Left ventricle myocardium superior (tissue), 1 donor: Measurements from ENCODE around the gene ATG10. TPM values are rescaled to one million over a fixed set of nuclear protein-coding genes. Genes with fewer than 3 reads are reported as not detected.
A peak's percentile ranks its signal among the peaks of the same experiment; 100 is the strongest.
"Not testable (repeated sequence)": the region's sequence is repeated elsewhere in the genome, so short reads cannot be mapped to it uniquely, and the experiment has no call there.

Experiments
- ATAC-seq: fragments of 200-7000 bp; cut with Tn5 transposase; one replicate; pipeline ENCODE4 v1.9.1; 2020; ENCODE audit warnings: mild to moderate bottlenecking, moderate library complexity
- DNase-seq: peaks from one replicate; pipeline ENCODE4 v3.0.0-alpha.2; 2020
- intact Hi-C: fragments of 100-400 bp; cut with micrococcal nuclease; formaldehyde crosslinking; loops from one replicate; pipeline ENCODE4 v1.11.0; 2022
- total RNA-seq: library from RNA; stranded (reverse); fragmentation: NEBNext Ultra II Directional; extraction: Animal tissue kit (Norgen Biotek cat#: 25700); gene quantifications from one replicate; pipeline ENCODE4 v1.2.1, GENCODE V29; 2021
- donor health status: DM: no; HTN: yes; CAD: no; lungs with severe emphysema.

ATG10 gene
- total RNA-seq, 1 donor from 2014 or later = 4.3 TPM

DNA sequence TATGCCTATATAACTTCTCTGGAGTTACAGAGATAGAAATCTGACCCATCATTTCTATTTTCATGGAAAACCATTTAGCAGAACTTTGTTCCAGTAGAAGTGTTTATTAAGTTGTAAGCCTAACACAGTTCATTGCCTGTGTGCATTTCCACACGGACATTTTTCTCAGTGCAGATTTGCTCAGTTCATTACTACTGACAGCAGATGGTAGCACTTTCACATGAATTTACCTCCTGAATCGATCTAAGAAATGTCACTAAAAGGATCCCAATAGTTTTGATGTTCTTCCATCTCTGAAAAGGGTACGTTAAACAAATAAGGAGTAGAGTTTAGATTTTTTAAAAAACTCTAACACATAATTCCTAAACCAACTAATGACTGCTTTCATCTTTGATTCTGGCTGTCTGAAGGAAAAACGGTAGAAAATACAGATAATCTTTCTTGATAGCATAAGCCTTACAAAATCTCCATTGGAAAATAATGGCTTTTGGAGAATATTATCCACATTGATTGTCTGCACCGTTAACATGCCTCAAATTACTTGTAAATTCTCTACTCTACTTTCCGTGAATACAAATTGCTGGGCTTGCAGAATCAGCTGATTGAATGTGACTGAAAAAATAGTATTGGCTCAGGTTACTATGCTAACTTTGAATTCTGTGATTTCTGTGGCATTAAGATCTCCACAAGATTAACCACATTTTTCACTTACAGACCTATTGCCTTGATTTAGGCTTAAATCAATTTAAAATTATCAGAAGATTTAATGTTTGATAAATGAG lies 273.2 kb downstream of the ATG10 start:
- intact Hi-C loops = no loop called here
- ATAC-seq = no peak
- no peak for DNase-seq

DNA sequence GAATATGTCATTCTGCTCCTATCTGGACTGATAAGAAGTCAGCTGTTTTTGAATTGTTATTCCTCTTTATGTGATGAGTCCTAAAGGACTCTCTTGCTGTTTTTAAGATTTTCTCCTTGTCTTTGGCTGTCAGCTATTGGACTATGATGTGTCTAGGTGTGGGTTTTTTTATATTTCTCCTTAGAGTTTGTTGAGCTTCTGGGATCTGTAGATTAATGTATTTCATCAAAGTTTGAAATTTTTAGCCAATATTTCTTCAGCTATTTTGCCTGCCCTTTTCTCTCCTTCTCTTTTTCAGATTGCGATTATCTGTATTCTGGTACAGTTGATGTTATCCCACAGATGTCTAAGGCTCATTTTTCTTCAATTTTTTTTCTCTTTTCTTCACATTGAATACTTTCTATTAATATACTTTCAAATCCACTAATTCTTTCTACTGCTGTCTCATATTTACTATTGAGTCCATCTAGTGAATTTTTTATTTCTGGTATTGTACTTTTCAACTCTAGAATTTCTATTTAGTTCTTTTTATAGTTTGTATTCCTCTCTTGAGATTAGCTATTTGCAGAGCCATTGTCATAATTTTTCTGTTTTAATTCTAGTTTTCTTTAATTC lies 275.2 kb downstream of the ATG10 start:
- ATAC-seq = no peak
- intact Hi-C loops = no loop called here
- DNase-seq = no peak

DNA sequence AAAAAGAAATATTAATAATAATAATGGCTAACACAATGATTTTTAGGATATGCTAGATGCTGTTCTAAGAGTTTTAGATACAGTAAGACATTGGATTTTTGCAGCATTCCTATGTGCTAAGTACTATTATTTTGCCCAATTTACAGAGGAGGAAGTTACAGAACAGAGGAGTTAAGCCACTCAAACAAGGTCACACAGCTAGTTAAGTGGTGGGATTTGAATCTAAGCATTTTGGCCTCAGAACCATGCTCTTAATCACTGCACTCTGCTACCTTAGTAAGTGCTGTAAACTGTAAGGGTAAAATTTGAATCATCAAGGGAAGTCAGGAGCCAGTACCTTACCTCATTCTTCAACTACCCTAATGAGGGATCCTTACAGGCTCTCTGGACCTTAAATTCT lies 280.9 kb downstream of the ATG10 start:
- ATAC-seq (no peak), DNase-seq (no peak)
- intact Hi-C loops = no loop called here

DNA sequence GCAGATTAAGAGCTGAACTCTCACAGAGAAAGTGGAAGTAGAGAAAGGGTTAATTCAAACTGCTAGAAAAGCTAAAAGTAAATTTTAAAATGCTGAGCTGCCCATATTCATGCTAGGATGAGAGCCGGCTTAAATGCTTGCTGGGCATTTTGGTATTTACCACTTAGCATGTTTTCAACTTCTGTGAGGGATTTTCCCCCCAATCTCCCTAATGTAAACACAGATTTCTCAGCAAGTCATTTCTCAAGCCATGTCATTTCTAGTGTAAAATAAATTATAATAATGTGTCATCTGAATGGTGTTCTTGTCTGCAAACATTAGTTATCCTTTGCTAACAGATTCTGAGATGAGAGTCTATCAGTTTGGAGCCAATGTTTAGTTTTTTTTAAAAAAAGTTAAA lies 284.0 kb downstream of the ATG10 start:
- intact Hi-C loops = no loop called here
- no peak for ATAC-seq
- no peak for DNase-seq

DNA sequence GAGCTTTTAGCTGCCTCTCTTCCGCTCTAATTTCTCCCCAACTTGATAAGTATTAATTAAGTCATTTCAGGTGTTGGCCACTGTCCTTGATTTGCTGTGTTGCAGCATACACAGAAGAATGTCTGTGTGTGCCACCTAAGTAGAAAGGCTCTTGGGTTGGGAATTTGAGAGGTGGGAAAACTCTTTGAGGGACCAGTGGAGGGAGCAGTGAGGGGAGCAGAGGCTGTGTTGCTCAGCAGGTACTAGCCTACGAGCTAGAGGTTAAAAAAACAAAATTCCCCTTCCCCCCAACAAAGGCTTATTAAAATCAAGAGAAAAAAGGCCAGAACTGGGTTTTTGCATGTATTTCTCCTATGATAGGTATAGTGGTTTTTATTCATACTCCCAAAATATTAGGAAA lies 285.4 kb downstream of the ATG10 start:
- ATAC-seq = no peak
- no peak for DNase-seq
- intact Hi-C loops = no loop called here

DNA sequence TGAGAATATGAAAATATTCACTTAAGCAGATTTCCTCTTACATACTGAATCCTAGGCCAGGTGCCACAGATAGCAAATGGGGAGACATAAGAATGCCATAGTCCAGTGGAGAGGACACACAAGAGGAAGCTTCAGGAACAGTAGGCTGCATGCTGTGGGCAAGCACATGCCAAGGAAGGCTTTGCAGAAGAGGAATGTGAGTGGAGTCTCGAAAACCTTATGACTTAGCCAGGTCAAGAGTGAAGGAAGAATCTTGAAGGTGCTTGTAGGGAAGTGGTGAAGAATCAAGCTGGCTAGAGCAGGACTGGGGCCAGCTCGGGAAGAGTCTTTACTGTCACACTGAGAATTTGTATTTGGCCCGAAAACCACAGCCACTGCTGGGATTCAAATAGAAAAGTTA lies 285.9 kb downstream of the ATG10 start:
- DNase-seq = no peak
- ATAC-seq = no peak
- intact Hi-C loops = no loop called here

DNA sequence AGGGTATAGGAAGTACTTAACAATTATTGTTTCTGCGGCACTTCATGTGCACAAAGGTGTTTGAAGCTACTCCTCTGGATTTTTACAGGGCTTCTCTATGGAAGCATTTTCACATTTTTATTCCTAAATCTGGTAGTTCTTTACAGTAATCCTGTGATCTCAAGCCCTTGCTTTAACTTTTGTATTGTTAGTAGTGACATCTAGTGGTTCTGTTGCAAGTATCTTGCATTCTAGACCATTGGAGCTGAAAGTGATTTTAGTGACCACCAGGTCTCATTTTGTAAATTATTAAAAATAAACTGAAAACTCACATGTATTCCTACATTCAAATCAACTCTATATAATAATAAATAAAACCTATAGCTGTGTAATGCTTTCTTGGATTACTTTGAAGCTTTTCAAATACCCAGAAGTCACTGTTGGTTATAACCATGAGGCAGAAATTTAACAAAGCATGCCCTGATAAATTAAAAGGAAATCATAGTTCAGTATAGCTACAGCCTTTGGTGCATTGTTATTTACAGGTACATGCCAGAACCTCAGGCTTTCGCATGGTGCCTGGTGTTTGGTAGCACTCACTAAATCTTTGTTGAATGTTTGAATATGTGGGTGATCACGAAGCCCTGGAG lies 287.5 kb downstream of the ATG10 start:
- intact Hi-C loops = no loop called here
- DNase-seq = no peak
- no peak for ATAC-seq

DNA sequence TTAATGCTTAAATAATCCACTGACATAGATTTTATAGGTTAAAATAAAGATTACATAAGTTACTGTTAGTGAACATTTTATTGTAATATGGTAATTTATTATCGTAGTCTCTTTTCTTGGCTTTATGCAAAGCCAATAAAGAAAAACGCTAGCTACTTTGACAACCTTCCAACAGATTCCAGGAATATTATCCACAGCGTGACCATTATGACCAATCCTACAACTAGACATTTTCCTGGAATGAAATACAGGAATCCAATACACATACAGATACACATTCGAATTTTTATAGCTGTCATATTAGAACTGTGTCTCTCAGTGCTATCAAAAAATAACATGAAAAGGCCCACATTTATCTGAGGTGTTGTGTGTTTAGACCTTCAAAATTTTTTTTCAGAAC lies 293.2 kb downstream of the ATG10 start:
- DNase-seq (no peak), ATAC-seq (no peak)
- intact Hi-C loops = no loop called here

DNA sequence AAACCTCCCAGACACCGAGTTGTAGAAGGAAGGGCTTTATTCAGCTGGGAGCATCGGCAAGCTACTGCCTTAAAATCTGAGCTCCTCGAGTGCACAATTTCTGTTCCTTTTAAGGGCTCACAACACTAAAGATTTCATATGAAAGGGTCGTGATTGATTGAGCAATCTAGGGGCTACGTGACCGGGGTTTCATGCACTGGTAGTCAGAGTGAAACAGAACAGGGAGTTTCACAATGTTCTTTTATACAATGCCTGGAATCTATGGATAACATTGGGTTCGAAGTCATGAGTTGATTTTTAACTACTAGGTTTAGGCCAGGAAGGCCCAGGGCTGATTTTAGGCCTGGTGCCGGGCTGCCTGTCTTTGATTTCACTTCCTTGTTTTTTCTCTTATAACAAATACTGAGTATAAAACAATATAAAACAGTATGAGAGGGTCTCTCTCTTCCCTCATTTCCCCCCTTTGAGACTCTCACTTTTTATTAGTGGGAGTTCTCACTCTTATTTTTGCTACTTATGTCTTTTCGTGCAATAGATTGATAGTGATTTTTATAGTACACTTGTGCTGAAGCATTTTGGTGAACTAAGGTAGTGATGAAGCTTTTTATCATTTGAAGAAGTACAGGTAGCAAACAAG lies 295.6 kb downstream of the ATG10 start:
- DNase-seq, intact Hi-C loops, ATAC-seq: not testable (repeated sequence)

DNA sequence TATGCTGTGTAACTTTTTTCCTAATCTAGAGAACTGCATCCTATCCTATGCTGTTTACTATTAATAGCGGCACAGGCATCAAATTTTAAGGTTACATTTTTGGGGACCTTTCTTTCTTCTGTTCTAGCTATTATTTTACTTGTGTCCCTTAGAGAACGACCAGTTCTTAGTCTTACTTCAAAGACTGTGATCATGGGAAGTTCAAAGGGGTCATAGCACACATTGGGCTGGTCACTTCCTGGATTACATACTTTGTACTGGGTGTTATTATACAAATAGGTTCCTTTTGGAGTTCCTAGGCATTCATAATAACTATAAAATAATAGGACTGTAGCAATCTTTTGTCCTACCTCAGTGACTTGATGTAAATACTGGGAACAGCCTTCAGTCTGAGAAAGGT lies 297.5 kb downstream of the ATG10 start:
- intact Hi-C loops, ATAC-seq, DNase-seq: not testable (repeated sequence)

DNA sequence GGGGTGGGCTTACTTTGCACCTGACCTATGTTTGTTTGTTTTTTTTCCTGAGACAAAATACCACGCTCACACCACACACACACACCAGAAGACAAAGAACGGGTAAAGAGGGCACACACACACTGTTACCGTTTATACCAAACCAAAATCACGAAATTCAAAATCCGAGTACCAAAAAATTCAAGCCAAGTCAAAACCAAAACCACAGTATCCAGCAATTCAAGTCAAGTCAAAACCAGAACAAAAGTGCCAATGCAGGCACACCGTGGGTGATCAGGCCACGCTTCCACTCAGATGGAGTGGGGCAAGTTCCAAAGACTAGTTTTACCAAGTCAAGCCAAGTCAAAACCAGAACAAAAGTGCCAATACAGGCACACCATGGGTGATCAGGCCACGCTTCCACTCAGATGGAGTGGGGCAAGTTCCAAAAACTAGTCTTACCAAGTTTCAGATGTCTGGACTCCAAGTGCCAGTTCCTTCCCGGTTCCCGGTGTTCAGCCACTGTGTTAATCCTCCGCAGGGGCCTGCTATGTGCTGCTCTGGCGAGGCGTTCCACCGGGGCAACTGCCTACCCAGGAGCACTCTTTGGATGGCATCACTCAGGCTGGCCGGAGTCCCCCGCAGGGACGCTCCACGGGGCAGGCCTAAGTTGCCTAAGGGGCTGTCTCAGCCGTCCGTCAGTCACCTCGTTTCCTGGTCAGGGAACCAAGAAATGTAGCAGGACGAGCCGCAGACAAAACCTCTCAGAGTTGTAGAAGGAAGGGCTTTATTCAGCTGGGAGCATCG lies 300.9 kb downstream of the ATG10 start:
- DNase-seq, ATAC-seq, intact Hi-C loops: not testable (repeated sequence)

DNA sequence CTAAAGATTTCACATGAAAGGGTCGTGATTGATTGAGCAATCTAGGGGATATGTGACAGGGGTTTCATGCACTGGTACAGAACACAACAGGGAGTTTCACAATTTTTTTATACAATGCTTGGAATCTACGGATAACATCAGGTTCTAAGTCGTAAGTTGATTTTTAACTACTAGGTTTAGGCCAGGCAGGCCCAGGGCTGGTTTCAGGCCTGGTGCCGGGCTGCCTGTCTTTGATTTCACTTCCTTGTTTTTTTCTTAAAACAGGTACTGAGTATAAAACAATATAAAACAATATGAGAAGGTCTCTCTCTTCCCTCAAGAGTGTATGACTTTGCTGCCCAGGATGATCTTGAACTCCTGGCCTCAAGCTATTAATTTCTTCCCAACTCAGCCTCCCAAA lies 301.6 kb downstream of the ATG10 start:
- DNase-seq, intact Hi-C loops, ATAC-seq: not testable (repeated sequence)

DNA sequence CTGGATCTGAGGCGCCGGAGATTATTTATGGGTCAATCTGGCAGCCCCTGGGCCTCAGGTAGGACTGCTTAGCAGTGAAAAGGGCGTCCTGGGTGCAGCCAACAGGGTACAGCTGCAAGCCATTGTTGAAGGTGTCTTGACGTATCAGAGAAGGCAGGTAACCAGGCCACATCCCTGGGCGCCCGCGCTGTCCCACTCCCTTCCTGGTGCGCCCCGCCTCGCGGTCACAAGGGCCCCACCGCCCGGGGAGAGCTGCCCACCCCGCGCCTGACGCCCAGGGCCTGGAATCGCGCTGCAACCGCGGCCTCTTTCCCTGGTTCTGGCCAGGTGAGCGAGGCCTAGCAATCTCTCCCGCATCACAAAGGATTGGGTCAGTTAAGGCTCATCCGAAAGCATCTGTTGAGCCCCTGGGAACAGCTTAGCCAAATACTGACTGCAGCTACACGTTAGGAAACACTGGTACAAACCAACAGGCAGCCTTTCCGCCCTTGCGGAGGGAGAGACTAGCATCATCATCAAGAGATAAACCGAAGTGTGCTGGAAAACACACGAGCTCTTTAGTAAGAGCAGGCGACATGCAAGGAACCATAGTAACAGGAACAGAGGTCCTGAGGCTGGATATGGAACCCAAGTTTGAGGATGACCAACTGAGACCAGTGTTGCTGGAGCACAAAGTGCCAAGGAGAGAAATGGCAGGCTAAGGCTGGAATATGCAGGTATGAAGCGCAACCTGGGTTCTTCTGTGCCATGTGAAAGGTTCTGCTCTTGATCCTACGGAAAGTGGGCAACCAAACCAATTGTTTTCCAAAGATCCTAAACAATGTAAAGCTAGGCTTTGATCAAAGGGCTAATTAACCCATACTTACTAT lies 302.8 kb downstream of the ATG10 start:
- ATAC-seq (no peak), DNase-seq (no peak)
- intact Hi-C loops = no loop called here

DNA sequence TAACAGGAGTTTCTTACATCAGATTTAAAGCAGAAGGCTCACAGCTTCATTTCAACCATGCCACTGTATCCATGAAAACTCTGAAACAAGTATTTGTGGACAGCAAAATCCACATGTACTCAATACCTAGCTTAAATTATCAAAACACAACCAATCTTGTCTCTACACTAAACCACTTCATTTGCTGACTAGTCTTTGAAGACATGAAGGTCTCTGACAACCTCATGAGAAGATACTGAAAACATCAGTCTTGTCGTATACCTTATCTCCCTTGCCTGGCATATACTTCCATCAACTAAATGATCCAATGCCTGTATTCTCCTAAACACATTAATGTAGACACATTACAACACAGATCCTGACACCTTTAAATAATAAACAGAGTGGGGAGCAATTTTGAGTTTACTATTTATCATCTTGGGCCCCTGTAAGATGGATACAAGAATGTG lies 303.4 kb downstream of the ATG10 start:
- DNase-seq (no peak), ATAC-seq (no peak)
- intact Hi-C loops = no loop called here

DNA sequence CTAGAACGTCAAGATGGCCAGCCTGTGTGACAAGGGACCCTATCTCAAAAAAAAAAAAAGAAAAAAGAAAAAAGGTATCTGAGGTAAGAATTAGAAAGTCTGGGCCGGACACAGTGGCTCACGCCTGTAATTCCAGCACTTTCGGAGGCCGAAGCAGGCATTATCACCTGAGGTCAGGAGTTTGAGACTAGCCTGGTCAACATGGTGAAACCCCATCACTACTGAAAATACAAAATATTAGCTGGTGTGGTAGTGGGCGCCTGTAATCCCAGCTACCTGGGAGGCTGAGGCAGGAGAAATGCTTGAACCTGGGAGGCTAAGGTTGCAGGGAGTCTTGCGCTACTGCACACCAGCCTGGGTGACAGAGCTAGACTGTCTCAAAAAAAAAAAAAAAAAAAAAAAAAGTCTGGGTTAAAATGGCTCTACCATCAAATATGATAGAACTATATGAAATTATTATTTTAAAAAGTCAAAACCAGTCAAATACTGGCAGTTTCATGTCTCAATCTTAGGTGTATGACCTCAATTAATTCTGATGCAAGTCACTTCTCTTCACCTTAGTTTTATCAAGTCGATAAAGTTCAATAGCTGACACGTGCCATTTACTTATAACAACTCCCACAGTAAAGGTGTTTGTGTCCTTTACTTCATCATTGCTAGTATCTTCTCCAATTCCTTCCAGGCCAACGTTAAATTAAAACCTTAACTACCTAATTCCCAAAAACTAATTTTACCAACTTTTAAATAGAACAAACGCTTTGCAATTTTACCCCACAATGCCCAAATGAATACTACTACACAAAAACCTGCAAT lies 305.2 kb downstream of the ATG10 start:
- DNase-seq (no peak), ATAC-seq (no peak)
- intact Hi-C loops = no loop called here

DNA sequence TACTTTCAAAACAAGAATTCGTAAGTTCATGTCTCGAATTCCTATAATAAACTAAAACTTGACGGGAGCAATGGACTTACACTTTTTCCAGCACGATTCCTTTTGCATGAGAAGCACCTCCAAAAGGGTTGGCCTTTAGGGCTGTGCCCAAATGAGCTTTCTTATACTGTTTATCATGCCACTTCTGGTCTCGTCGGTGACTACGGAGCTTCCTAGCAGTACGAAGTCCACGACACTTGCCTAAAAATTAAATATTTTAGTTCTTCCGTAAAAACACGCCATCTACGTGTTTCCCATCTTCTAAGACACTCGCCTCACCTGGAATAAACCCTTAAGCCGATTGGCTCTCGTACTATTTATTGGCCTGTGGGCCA lies 305.8 kb downstream of the ATG10 start:
- intact Hi-C loops = no loop called here
- ATAC-seq (no peak), DNase-seq (no peak)

DNA sequence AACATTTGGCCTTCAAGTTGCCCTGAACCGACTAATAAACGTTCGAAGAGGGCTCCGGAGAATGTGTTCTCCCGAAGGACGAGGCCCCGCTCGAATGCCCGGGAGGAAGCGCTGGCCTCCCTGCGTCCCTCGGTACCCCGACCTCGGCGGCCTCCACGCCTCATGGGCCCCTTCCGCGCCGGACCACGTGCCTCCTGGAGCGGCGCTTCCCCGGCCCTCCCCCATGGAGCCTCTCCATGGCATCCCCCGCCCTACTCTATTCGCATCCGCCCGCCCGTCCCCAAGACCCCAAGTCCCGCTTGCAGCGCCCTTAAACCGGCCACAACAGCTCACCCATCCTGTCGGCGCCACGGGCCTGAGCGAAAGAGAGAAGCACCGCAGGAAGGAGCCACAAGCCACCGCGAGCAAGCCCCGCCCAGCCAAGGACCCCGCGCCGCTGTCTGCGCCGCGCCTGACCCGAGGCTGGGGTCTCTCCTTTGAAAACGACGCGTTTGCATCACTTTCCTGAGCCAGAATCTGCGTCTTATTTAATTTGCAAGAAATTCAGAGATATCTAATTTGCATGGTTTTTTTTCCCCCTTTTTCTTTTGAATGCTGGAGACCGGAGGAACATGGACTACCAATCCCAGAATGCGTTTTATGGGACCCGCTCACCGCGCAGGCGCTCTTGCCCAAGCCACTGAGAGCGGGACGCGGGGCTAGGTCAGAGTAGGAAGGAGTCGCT lies 306.3 kb downstream of the ATG10 start, which contains the start of gene RPS23:
RPS23 (minus strand) TSS at position 368 of the 724 bp plus-strand sequence; CDS start at position 337, 31 bp downstream.
- DNase-seq (peak; percentile 96), ATAC-seq (peak; percentile 98)
- intact Hi-C loops = no loop called here
